ENCODE data around the gene GPX2.

The GPX2 gene

DNA sequence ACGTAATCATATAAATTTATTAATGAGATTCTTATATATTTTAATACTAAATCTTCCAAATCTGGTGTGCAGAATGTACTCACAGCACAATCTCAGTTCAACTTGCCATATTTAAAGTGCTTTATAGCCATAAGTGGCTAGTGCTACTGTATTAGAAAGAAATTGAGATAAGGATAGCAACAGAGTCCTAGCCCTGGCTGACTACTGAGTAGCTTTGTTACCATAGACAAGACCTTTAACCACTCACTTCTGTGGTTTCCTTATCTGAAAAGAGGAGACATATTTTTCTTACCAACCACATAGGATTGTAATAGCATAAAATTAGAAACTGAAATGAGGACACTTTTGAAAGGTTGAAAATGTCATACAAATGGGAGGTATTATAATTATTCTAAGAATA, 30.3 kb downstream of the GPX2 start:
- DNase-seq = no peak

DNA sequence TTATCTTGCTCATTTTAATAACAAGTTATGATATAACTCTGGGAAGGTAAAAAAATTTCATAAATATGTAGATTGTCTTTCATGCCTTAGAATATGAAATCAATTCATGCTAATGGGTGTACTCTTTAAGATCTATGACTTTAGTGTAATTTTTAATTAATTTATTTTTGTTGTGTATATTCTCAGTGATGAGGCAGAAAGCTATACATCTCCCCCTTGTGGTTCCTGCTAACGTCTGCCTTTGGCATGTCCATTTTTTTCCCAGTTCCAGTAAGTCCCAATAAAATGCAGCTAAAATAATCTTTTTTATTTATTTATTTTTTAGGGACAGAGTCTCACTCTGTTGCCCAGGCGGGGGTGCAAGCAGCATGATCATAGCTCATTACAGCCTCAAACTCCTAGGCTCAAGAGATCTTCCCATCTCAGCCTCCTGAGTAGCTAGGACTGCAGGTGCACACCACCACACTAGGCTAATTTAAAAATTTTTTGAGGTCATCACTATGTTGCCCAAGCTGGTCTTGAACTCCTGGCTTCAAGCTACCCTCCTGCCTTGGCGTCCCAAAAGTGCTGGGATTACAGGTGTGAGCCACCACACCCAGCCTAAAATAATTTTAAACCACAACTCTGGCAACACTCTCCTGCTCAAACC, 31.6 kb downstream of the GPX2 start:
- no peak for DNase-seq

DNA sequence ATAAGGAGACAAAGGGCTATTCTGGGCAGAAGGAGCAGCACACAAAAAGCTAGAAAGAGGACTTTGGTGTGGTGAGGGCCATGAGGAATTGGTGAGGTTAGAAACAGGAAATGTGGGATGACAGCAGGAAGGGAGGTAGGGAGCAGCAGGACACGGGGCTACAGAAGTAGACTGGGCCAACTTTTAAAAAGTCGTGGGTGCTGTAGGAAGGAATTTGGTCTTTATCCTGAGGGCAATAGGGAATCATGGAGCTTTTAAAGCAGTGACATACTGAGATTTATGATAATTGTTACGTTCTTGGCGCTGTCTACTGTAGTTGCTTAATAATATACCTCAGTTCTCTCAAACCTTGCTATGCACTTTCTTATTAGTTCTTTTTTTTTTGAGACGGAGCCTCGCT, 36.5 kb downstream of the GPX2 start:
- no peak for DNase-seq

DNA sequence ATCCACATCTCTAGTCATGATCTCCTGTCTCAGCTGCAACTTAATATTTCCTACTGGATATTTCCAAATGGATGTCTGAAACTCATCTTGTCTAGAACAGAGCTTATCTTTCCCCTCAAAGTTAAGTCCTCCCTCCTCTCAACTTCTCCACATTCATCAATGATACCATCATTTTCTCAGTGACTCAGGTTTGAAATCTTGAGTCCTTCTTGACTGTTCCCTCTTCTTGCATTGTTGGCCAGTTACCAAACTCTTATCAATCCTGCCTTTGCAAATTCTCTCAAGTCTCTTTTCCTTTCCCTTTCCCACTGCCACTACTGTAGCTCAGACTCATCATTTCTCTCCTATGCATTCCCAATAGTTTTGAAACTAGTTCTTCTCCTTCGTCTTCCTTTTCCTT, 42.6 kb downstream of the GPX2 start:
- no peak for DNase-seq

DNA sequence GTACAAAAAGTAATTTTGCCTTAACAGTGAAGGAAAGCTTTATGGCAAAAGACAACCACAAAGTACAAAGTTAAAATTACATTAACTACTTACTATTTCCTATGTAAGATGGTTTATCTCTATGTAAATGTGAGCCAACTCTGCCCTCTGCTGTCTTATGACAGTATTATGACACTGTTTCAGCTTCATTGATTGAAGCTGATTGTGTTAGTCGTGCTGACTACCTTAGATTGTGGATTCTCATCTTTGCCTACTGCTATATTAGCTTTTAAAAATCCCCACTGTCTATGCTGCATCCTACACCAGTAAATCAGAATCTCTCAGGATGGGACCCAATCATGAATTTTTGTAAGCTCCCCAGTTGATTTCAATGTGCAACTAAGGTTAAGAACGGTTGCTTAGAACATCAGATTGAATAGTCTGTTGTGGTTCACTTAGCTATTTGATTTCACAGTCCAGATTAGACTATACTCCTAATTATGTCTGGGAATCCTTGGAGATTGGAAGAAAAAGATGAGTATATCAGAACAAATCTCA, 50.6 kb downstream of the GPX2 start:
- no peak for DNase-seq

DNA sequence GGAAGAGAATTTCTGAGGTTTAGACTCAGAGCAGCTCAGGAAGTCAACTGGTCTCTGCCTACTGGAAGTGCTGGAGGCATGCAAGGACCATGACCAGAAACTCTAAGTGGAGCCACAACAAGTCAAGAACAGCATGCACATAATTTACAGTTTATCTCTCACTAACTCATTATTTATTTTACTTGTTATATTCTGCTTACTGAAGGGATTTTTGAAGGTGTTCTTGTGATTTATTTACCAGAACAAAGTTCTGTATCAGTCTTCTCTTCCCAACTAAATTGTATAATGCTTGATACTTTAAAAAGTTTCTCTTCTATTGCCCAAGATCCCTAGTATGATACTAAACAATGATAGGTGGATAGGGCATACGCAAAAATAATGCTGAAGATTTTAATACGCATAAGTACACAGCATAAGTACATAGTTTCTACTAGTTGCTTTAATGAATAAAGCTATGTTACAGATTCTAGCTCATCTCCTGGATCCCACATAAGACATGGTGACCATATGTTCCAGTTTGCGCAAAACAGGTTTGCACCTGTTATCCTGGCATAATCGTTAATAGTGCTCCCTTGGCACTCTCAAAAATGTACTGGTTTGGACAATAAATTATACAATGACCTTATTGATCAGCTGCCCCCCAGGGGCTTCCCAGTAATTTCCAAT, 51.2 kb downstream of the GPX2 start:
- no peak for DNase-seq

DNA sequence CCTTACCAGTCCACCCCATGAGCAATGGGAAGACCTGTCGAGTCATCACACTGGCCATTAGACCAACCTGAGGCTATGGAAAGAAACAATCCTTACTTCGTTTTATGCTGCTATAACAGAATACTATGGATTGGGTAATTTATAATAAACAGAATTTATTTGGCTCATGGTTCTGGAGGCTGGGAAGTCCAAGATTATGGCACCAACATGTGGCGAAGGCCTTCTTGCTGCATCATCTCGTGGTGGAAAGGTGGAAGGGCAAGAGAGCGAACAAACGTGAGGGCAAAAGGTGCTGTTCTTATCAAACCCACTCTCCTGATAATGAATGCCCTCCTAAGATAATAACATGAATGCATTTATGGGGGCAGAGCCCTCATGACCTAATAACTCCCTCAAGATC, 53.2 kb downstream of the GPX2 start:
- DNase-seq = no peak

Data from SIG-M5 (cell line).